Measurements from ENCODE around the gene ZNRF2.
A peak's percentile ranks its signal among the peaks of the same experiment; 100 is the strongest.

The ZNRF2 gene

DNA sequence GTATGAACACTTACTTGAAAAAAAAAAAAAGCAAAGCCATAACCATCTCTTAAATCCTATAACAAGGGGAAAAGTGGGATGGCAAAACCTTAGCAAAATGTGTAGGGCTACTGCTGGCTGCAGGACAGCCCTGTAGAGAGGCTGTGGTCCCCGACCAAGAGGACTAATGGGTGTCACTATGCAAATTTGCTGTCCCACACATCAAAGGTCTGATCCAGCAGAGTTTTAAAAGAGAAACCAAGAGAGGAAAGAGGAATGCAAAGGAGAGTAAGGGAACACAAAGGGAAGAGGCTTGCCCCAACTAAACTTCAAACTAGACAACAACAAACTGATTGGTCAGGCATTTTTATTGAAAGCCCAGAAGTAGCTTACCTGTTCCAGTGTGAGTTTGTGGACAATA, 3.1 kb upstream of the ZNRF2 start:
- no peak overlapping the region for H3K4me3 ChIP-seq (ENCODE audit: insufficient read depth, low read length, poor library complexity, severe bottlenecking)
- no peaks in the 10 kb centered on the region for H3K9me3 ChIP-seq (ENCODE audit: insufficient read depth, low read length)
- peak overlapping the region; percentile 3 for H2AFZ ChIP-seq (ENCODE audit: low read depth, low read length, severe bottlenecking)
- H3K27me3 ChIP-seq (ENCODE audit: low read length) = no peaks in the 10 kb centered on the region
- peak overlapping the region; percentile 74; the same call in 1 of the 2 replicates for H3K27ac ChIP-seq (ENCODE audit: low read depth, low read length)
- TF ChIP-seq, protein P1, sequence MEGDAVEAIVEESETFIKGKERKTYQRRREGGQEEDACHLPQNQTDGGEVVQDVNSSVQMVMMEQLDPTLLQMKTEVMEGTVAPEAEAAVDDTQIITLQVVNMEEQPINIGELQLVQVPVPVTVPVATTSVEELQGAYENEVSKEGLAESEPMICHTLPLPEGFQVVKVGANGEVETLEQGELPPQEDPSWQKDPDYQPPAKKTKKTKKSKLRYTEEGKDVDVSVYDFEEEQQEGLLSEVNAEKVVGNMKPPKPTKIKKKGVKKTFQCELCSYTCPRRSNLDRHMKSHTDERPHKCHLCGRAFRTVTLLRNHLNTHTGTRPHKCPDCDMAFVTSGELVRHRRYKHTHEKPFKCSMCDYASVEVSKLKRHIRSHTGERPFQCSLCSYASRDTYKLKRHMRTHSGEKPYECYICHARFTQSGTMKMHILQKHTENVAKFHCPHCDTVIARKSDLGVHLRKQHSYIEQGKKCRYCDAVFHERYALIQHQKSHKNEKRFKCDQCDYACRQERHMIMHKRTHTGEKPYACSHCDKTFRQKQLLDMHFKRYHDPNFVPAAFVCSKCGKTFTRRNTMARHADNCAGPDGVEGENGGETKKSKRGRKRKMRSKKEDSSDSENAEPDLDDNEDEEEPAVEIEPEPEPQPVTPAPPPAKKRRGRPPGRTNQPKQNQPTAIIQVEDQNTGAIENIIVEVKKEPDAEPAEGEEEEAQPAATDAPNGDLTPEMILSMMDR (IDR thresholded peaks at IDR 0.05; ENCODE audit: insufficient read depth, low read length, poor library complexity, severe bottlenecking) = no peak
- no peak for TF ChIP-seq EZH2phosphoT487 (conservative IDR thresholded peaks at IDR 0.05; ENCODE audit: low read length)
- H3F3A ChIP-seq (ENCODE audit: insufficient read depth) = peaks cover 38% of the 10 kb centered on the region
- peak overlapping the region; percentile 8; the same call in 1 of the 2 replicates for H3K9ac ChIP-seq (ENCODE audit: low read length)
- no peaks in the 10 kb centered on the region for H3K9me2 ChIP-seq (replicated peaks; ENCODE audit: insufficient read depth, low read length)
- no peaks in the 10 kb centered on the region for H3K36me3 ChIP-seq (ENCODE audit: low read length)
- H3K4me2 ChIP-seq (ENCODE audit: low read depth, low read length, poor library complexity, severe bottlenecking) = peak overlapping the region; percentile 45
- peaks cover 8% of the 10 kb centered on the region for H3K79me2 ChIP-seq (ENCODE audit: insufficient read depth, low read length)
- peaks cover 2% of the 10 kb centered on the region for H4K20me1 ChIP-seq (ENCODE audit: low read depth, low read length)

GRCh38 chr7:30281791-30282190, 2.6 kb upstream of the ZNRF2 start:
- Histone ChIP-seq H3K9me3 (ENCODE audit: insufficient read depth, low read length) (no peaks in the 10 kb centered on the region), H3K4me3 (ENCODE audit: insufficient read depth, low read length, poor library complexity, severe bottlenecking) (no peak overlapping the region), H3K36me3 (ENCODE audit: low read length) (peaks cover 4% of the 10 kb centered on the region), H3K79me2 (ENCODE audit: insufficient read depth, low read length) (peaks cover 13% of the 10 kb centered on the region), H3F3A (ENCODE audit: insufficient read depth) (peaks cover 38% of the 10 kb centered on the region), H2AFZ (ENCODE audit: low read depth, low read length, severe bottlenecking) (no peak overlapping the region), H3K9me2 (replicated peaks; ENCODE audit: insufficient read depth, low read length) (no peaks in the 10 kb centered on the region), H3K27ac (ENCODE audit: low read depth, low read length) (peak overlapping the region; percentile 74; the same call in 1 of the 2 replicates), H3K27me3 (ENCODE audit: low read length) (no peaks in the 10 kb centered on the region), H4K20me1 (ENCODE audit: low read depth, low read length) (peaks cover 7% of the 10 kb centered on the region), H3K9ac (ENCODE audit: low read length) (0 out of 2 replicates have a peak overlapping the region, but pooled peaks have one; percentile 8), H3K4me2 (ENCODE audit: low read depth, low read length, poor library complexity, severe bottlenecking) (peak overlapping the region; percentile 45)
- TF ChIP-seq, protein P1 (IDR thresholded peaks at IDR 0.05; ENCODE audit: insufficient read depth, low read length, poor library complexity, severe bottlenecking) = no peak
- TF ChIP-seq EZH2phosphoT487 (conservative IDR thresholded peaks at IDR 0.05; ENCODE audit: low read length) = no peak

GRCh38 chr7:30282735-30283134, 1.7 kb upstream of the ZNRF2 start:
- Histone ChIP-seq H4K20me1 (ENCODE audit: low read depth, low read length) (peaks cover 15% of the 10 kb centered on the region), H3K9me3 (ENCODE audit: insufficient read depth, low read length) (no peaks in the 10 kb centered on the region), H3K27me3 (ENCODE audit: low read length) (no peaks in the 10 kb centered on the region), H3K9me2 (replicated peaks; ENCODE audit: insufficient read depth, low read length) (no peaks in the 10 kb centered on the region), H3K4me3 (ENCODE audit: insufficient read depth, low read length, poor library complexity, severe bottlenecking) (no peak overlapping the region), H3F3A (ENCODE audit: insufficient read depth) (peaks cover 38% of the 10 kb centered on the region), H3K79me2 (ENCODE audit: insufficient read depth, low read length) (peaks cover 21% of the 10 kb centered on the region), H3K4me2 (ENCODE audit: low read depth, low read length, poor library complexity, severe bottlenecking) (no peak overlapping the region), H3K27ac (ENCODE audit: low read depth, low read length) (peak overlapping the region; percentile 70), H2AFZ (ENCODE audit: low read depth, low read length, severe bottlenecking) (no peak overlapping the region), H3K9ac (ENCODE audit: low read length) (no peak overlapping the region), H3K36me3 (ENCODE audit: low read length) (peaks cover 9% of the 10 kb centered on the region)
- no peak for TF ChIP-seq EZH2phosphoT487 (conservative IDR thresholded peaks at IDR 0.05; ENCODE audit: low read length)
- TF ChIP-seq, protein P1 (IDR thresholded peaks at IDR 0.05; ENCODE audit: insufficient read depth, low read length, poor library complexity, severe bottlenecking) = no peak

All from SU-DHL-6 (cell line).